ENCODE results near the gene UBE2J2.

DNA sequence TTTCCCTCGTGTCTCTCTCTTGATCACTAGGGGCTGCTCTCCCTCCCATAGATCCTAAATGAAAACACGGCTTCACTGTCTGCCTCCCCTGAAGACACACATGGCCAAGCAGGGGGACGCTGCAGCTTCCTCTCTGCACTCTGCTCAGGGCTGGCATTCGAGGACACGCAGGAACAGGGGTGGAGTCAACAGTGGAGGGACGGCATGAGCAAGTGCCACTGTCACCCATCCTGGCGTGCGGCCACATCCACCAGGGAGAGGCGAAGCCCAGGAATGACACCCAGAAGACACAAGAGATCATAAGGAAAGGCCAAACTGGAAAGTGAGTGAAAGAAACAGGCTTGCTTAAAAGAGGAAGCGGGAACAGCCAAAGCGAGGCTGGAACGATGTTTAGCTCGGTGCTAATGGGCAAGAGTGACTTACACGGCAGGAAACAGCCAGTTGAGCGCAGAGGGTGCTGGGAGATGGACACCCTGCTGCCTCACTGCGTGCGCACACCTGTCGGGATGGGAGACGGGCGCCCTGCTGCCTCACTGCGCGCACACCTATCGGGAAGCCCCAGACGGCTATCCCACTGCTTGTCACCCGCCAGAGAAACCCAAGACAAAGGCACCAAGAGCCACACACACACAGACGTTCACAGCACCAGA, 13.6 kb downstream of the UBE2J2 start:
- TF ChIP-seq, protein P1, sequence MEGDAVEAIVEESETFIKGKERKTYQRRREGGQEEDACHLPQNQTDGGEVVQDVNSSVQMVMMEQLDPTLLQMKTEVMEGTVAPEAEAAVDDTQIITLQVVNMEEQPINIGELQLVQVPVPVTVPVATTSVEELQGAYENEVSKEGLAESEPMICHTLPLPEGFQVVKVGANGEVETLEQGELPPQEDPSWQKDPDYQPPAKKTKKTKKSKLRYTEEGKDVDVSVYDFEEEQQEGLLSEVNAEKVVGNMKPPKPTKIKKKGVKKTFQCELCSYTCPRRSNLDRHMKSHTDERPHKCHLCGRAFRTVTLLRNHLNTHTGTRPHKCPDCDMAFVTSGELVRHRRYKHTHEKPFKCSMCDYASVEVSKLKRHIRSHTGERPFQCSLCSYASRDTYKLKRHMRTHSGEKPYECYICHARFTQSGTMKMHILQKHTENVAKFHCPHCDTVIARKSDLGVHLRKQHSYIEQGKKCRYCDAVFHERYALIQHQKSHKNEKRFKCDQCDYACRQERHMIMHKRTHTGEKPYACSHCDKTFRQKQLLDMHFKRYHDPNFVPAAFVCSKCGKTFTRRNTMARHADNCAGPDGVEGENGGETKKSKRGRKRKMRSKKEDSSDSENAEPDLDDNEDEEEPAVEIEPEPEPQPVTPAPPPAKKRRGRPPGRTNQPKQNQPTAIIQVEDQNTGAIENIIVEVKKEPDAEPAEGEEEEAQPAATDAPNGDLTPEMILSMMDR (IDR thresholded peaks at IDR 0.05; ENCODE audit: low read length) = no peak
- TF ChIP-seq EZH2 (IDR thresholded peaks at IDR 0.05; ENCODE audit: borderline replicate concordance, low read length) = no peak
